ENCODE data around the gene SLC4A8. TPM values are rescaled to one million over a fixed set of nuclear protein-coding genes. Genes with fewer than 3 reads are reported as not detected.

SLC4A8 gene
- total RNA-seq, 1 experiment from 2014 or later: 1.4 TPM

GRCh38 chr12:51450333-51450732 is 25.7 kb downstream of the SLC4A8 start:
- RAD21 ChIA-PET (ENCODE audit: low non-redundant PET in 1 of 2, low total read pairs in 2 of 2, uncharacterized antibody in 2 of 2, unreplicated experiment in 2 of 2): no interaction called here
- POLR2A ChIA-PET: interaction anchor here (0.6 kb wide), 1 partner anchor 9 kb away, joined by 3 read pairs; no protein-coding TSS in a partner anchor
- Histone ChIP-seq H3K79me2 (ENCODE audit: insufficient read depth, low read length) (no peaks in the 10 kb centered on the region), H2AFZ (ENCODE audit: low read depth, low read length, poor library complexity, severe bottlenecking) (no peak overlapping the region), H4K20me1 (ENCODE audit: insufficient read depth) (no peaks in the 10 kb centered on the region), H3K9ac (ENCODE audit: low read length) (no peak overlapping the region), H3K9me3 (ENCODE audit: control insufficient read depth in 1 of 2, insufficient read depth in 1 of 2, low read depth in 1 of 2, low read length in 2 of 2) (no peaks in the 10 kb centered on the region), H3K9me2 (ENCODE audit: insufficient read depth) (no peaks in the 10 kb centered on the region), H3K36me3 (ENCODE audit: control insufficient read depth in 1 of 2, insufficient read depth in 2 of 2, low read length in 2 of 2) (no peaks in the 10 kb centered on the region), H3K4me2 (ENCODE audit: low read length) (no peak overlapping the region), H3K27ac (ENCODE audit: low read depth, low read length) (no peak overlapping the region), H3K4me1 (ENCODE audit: control insufficient read depth in 1 of 2, insufficient read depth in 2 of 2, low read length in 2 of 2) (peaks cover 0 to 6% of the 10 kb centered on the region in 2 experiments; a peak in 2 of 4 replicates), H3K4me3 (replicated peaks in 1 of 2; ENCODE audit: low read depth in 1 of 2, low read length in 2 of 2) (no peak overlapping the region), H3K27me3 (ENCODE audit: insufficient read depth, low read length) (no peaks in the 10 kb centered on the region)
- no peak for DNase-seq (ENCODE audit: low read depth, low spot score)
- TF ChIP-seq REST (IDR thresholded peaks at IDR 0.05; ENCODE audit: low read depth) (no peak), FOSL1 (IDR thresholded peaks at IDR 0.05; ENCODE audit: low read depth) (no peak), JUND (IDR thresholded peaks at IDR 0.05) (no peak), CBX3 (IDR thresholded peaks at IDR 0.05; ENCODE audit: low read depth) (no peak), YY1 (IDR thresholded peaks at IDR 0.05; ENCODE audit: extremely low read depth, insufficient replicate concordance, low read depth, low read length) (no peak), ZNF274 (IDR thresholded peaks at IDR 0.05; ENCODE audit: low read depth, low read length) (no peak), EZH2phosphoT487 (IDR thresholded peaks at IDR 0.05; ENCODE audit: borderline replicate concordance) (no peak), TCF7L2 (IDR thresholded peaks at IDR 0.05; ENCODE audit: borderline replicate concordance, extremely low read depth, insufficient read depth, insufficient read length) (no peak), RAD21 (IDR thresholded peaks at IDR 0.05; ENCODE audit: low read depth) (no peak)
- CTCF ChIA-PET: no interaction called here
- no peak for ATAC-seq
- intact Hi-C loops (cut with micrococcal nuclease): no loop called here
- BruUV-seq (replicated peaks): no TSS peak

Measured in HCT116 (cell line).